Parathyroid adenoma (tissue), 2 donors: ENCODE results near the gene MYO16.

Experiments used
- H2AFZ ChIP-seq: fragments of 300-600 bp; sonication (generic); one replicate; pipeline ENCODE4 v1.7.0; 2017; ENCODE audit warnings: antibody characterized with exemption, mild to moderate bottlenecking
- H3K27ac ChIP-seq: fragments of 300-600 bp; sonication (generic); one replicate; pipeline ENCODE4 v1.7.0; 2017
- H3K27me3 ChIP-seq: fragments of 300-600 bp; sonication (generic); one replicate; pipeline ENCODE4 v1.7.0; 2017; ENCODE audit warnings: low read length; ENCODE audit not compliant: control insufficient read depth, insufficient read depth
- H3K36me3 ChIP-seq: fragments of 300-600 bp; sonication (generic); one replicate; pipeline ENCODE4 v1.7.0; 2017; ENCODE audit warnings: low read length; ENCODE audit not compliant: control insufficient read depth, insufficient read depth
- H3K4me1 ChIP-seq: fragments of 300-600 bp; sonication (generic); one replicate; pipeline ENCODE4 v1.7.0; 2017; ENCODE audit warnings: control low read depth
- H3K4me2 ChIP-seq: fragments of 300-600 bp; sonication (generic); one replicate; pipeline ENCODE4 v1.7.0; 2017; ENCODE audit warnings: low read length
- H3K4me3 ChIP-seq: fragments of 300-600 bp; sonication (generic); one replicate; pipeline ENCODE4 v1.7.0; 2017; ENCODE audit warnings: low read depth, low read length
- H3K79me2 ChIP-seq: fragments of 300-600 bp; sonication (generic); one replicate; pipeline ENCODE4 v1.7.0; 2017; ENCODE audit warnings: control low read depth
- H3K9ac ChIP-seq: fragments of 300-600 bp; sonication (generic); one replicate; pipeline ENCODE4 v1.7.0; 2017; ENCODE audit warnings: mild to moderate bottlenecking
- H3K9me3 ChIP-seq: fragments of 300-600 bp; sonication (generic); one replicate; pipeline ENCODE4 v1.7.0; 2017; ENCODE audit warnings: low read length; ENCODE audit not compliant: control insufficient read depth
- TF ChIP-seq, protein P1 (sequence below): fragments of 300-600 bp; sonication (generic); IDR thresholded peaks from one replicate; pipeline ENCODE4 v1.7.0; 2017; ENCODE audit warnings: antibody characterized with exemption, mild to moderate bottlenecking
- donor health status: primary hyperparathyroidism.

Gene MYO16

DNA sequence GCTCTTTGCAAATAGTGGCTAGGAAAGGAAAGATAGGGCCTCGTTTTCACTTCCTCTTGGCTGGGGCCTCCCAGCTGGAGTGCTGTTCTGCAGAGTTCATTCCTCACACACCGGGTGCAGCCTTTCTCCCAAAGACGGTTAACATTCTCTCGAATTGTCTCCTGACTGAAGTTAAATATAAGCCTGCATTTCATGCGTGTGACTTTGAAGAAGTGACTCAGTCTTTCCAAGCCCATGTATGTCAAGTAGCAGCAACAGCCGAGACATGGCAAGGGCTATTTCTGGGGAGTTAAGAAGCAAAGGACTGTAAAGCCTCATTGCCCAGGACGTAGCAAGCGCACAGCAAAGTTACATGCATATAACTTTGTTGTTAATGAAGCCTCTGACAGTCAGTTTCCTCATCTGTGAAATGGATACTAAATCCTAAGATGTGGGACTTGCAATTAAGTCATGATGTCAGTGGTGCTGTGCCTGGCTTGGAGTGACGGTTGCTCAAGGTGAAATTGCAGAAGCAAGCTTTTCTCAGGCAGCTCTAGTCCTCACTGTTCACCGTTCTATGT lies 502.4 kb downstream of the MYO16 start:
- H3K9ac ChIP-seq = no peak overlapping the region
- H3K36me3 ChIP-seq = no peaks in the 10 kb centered on the region
- no peaks in the 10 kb centered on the region for H3K4me1 ChIP-seq
- H3K79me2 ChIP-seq = no peaks in the 10 kb centered on the region
- H2AFZ ChIP-seq = no peak overlapping the region
- H3K4me3 ChIP-seq = no peak overlapping the region
- no peak overlapping the region for H3K4me2 ChIP-seq
- TF ChIP-seq, protein P1, sequence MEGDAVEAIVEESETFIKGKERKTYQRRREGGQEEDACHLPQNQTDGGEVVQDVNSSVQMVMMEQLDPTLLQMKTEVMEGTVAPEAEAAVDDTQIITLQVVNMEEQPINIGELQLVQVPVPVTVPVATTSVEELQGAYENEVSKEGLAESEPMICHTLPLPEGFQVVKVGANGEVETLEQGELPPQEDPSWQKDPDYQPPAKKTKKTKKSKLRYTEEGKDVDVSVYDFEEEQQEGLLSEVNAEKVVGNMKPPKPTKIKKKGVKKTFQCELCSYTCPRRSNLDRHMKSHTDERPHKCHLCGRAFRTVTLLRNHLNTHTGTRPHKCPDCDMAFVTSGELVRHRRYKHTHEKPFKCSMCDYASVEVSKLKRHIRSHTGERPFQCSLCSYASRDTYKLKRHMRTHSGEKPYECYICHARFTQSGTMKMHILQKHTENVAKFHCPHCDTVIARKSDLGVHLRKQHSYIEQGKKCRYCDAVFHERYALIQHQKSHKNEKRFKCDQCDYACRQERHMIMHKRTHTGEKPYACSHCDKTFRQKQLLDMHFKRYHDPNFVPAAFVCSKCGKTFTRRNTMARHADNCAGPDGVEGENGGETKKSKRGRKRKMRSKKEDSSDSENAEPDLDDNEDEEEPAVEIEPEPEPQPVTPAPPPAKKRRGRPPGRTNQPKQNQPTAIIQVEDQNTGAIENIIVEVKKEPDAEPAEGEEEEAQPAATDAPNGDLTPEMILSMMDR = no peak
- no peaks in the 10 kb centered on the region for H3K27me3 ChIP-seq
- no peaks in the 10 kb centered on the region for H3K9me3 ChIP-seq
- no peak overlapping the region for H3K27ac ChIP-seq

DNA sequence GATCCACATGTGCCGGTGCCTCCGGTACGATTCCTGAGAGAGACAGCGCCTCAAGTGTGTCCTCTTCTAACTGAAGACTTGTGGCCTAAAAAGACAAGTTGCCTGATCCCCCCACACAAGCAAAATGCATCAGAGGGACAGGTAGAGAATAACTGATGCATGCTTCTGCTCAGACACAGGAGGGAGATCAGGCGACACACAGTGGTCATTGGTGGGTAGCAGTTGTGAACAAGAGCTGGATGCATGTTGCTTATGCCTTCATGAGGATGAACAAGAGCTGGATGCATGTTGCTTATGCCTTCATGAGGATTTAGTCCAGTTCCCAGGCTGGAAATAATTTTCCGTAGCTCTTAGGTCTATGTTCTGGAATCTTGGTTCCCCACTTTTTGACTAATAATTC lies 505.6 kb downstream of the MYO16 start:
- TF ChIP-seq, protein P1 = no peak
- Histone ChIP-seq H3K27me3 (no peaks in the 10 kb centered on the region), H3K4me1 (no peaks in the 10 kb centered on the region), H2AFZ (no peak overlapping the region), H3K4me3 (no peak overlapping the region), H3K9me3 (no peaks in the 10 kb centered on the region), H3K27ac (no peak overlapping the region), H3K4me2 (no peak overlapping the region), H3K36me3 (no peaks in the 10 kb centered on the region), H3K9ac (no peak overlapping the region), H3K79me2 (no peaks in the 10 kb centered on the region)

DNA sequence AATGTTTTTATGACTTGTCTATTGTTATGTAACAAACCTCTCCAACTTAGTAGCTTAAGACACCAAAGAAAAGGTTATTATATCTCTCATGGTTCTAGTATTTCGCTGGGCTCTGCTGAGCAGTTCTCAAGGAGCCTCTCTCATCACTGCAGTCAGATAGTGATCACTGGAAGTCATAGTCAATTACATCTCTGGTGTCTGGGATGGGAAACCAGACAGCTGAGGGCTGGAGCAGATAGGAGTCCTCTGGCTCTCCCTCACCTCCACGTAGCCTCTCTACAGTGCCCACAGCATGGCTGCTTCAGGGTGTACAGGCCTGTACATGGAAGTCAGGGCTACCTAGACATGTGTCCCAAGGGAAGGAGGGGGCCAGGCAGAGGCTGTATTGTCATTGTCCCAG lies 507.5 kb downstream of the MYO16 start:
- Histone ChIP-seq H3K79me2 (no peaks in the 10 kb centered on the region), H2AFZ (no peak overlapping the region), H3K4me2 (no peak overlapping the region), H3K36me3 (no peaks in the 10 kb centered on the region), H3K4me1 (no peaks in the 10 kb centered on the region), H3K4me3 (no peak overlapping the region), H3K27ac (no peak overlapping the region), H3K9ac (no peak overlapping the region), H3K9me3 (no peaks in the 10 kb centered on the region), H3K27me3 (no peaks in the 10 kb centered on the region)
- TF ChIP-seq, protein P1 = no peak

DNA sequence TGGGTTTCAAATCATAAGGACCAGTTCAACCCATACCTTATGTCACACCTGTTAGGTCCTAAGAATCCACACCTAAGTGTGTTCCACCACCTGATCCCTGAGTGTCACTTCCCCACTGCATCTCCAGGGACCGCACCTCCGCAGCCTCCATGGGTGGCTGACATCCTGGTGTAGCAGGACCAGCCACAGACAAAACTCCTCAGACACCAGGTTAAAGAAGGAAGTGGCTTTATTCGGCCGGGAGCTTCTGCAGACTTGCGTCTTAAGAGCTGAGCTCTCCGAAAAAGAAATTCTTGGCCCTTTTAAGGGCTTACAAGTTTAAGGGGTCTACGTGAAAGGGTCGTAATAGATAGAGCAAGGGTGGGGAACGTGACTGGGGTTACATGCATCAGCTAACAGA lies 509.9 kb downstream of the MYO16 start:
- Histone ChIP-seq H3K36me3 (no peaks in the 10 kb centered on the region), H3K79me2 (no peaks in the 10 kb centered on the region), H3K4me2 (no peak overlapping the region), H3K9me3 (no peaks in the 10 kb centered on the region), H3K27ac (no peak overlapping the region), H3K4me1 (no peaks in the 10 kb centered on the region), H2AFZ (no peak overlapping the region), H3K4me3 (no peak overlapping the region), H3K9ac (no peak overlapping the region), H3K27me3 (no peaks in the 10 kb centered on the region)
- TF ChIP-seq, protein P1 = no peak

DNA sequence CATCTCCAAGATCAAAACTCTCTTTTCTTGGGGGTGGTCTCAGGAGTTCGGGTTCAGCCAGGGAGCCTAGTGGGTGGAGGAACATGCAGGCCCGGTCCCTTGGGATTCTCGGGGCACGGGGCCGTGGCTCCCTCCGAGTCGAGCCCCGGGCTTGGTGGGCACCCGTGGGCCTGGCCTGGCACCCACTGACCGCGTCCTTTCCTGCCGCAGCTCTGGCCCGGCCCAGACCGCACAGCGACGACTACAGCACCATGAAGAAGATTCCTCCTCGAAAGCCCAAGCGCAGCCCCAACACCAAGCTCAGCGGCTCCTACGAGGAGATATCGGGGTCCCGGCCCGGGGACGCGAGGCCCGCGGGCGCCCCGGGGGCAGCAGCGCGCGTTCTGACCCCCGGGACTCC lies 510.6 kb downstream of the MYO16 start:
- Histone ChIP-seq H3K79me2 (no peaks in the 10 kb centered on the region), H3K27ac (no peak overlapping the region), H3K4me1 (no peaks in the 10 kb centered on the region), H3K4me3 (no peak overlapping the region), H2AFZ (no peak overlapping the region), H3K9ac (no peak overlapping the region), H3K9me3 (no peaks in the 10 kb centered on the region), H3K36me3 (no peaks in the 10 kb centered on the region), H3K27me3 (no peaks in the 10 kb centered on the region), H3K4me2 (no peak overlapping the region)
- TF ChIP-seq, protein P1 = no peak
